GDM1 (cell line): Measurements from ENCODE around the gene NRXN3.

ENCODE experiments used
- DNase-seq: peaks from one replicate; lab custom pipeline; 2025; lab: John Stamatoyannopoulos, UW

The NRXN3 gene

DNA sequence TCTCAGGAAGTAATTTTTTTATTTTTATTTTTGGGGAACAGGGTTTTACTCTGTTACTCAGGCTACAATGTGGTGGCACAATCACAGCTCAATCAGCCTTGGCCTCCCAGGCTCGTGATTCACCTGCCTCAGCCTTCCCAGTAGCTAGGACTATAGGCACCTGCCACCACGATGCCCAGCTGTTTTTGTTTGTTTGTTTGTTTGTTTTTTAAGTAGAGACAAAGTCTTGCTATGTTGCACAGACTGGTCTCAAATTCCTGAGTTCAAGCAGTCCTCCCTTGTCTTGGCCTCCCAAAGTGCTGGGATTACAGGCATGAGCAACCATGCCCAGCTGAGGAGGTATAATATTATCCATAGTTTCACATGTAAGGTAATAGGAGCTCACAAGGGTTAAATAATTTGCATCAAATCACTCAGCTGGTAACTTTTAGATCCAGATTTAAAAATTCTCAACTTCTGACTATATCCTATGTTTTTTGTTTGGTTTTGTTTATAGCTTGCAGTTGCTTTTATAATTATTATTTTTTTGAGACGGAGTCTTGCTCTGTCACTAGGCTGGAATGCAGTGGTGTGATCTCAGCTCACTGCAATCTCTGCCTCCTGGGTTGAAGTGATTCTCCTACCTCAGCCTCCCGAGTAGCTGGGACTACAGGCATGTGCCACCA is 1411.9 kb downstream of the NRXN3 start:
- DNase-seq: no peak

DNA sequence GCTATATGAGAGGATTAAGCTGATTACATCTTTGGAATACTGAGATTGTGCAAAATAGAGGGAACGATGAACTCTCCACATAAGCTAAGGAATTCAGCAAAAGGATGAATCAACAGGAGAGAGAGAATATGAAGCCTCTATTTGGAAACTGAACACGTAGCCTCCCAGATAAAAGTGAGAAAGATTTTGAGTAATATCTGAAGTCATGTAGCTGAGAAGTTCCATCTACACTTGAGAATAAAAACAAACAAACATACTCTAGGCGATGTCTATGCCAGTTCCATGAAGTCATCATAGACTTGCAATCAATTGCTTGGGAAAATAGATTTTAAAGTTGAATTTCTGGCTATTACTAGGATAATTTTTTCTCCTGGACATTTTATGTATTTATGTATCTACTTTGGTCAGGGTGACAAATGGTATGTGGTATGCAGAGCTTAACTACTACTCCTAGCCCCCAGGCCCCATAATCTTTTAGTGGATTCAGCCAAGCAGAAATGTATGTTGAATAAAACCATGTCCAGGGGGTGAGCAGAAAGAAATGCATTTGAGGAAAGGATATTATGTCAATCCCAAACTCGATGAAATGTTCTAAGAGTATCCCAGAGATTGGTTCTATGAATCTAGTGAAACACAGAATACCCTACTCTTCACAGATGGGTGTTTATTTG is 1413.7 kb downstream of the NRXN3 start:
- DNase-seq: no peak

DNA sequence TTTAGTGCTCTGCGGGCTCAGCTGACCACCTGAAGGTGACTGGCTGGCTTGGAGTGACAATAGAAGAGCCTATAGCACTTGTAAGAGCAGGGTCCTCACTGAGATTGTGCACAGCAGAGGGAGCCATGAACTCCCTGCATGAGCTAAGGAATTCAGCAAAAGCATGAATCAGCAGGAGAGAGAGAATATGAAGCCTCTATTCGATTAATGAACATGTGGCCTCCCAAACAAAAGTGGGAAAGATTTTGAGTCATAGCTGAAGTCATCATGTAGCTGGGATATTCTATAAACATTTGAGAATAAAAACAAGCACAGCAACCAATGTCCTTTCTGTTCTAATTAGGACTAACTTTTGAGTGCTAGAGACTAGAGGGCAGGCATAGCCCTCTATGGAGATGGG is 1414.5 kb downstream of the NRXN3 start:
- DNase-seq: no peak

DNA sequence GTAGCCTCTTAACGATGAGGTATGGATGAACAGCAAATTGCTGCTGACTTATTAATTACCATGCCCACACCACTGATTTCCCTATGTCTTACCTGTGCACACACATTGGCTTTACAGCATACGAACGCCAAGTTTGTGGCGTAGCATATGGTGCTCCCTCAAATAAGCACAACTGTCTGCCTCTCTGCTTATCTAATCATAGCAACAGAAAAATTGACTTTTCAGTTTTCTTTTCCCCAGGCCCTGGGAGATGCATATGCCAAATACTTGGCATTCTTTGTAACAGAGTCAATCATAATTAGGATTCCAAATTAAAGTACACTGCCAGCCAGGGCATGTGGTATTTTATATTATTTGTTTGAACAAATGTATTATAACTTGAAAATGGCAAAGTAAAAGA is 1415.7 kb downstream of the NRXN3 start:
- DNase-seq: no peak

DNA sequence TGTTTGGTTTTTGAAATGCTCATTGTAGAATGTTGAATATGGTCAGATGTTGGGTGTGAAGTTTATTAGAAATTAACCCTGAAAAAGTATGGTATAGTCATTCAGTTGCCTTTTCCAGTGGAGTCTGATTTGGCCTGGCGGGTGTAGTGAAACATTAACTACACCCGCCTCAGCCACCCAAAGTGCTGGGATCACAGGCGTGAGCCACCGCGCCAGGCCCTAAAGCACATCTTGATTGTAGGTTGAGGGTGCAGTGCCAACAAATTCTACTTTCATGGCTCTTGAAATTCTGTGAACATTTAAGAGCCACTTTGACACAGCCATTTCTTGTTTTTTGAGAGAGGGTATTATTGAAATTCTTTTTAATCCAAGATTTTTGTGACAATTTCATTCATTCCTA is 1416.2 kb downstream of the NRXN3 start:
- DNase-seq: no peak

DNA sequence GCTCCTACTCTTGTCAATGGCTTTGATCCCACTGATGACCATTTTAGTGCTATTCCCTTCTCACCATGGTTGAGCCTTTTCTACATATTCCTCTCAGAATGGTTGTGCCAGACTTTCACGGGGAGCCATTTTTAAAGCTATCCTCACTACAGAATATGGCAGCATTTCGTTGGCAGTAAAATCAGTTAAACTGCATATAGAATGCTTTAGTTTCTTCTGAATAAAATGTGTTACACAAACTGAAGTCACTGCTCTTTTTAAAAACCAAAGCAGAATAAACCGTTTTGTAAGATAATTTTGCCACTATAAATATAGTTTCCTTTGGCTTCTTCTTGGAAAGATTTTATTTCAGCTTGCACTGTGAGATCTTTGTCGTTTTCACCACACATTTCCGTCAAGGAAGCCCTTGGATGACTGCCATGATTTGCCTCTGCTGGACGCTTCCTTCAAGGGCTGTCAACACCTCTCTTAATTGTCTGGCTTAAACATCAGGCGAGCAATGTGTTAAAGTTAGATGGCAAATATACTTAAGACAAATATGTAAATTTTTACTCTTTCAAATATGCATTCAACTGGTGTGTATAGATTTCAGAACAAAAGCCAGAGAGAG is 1416.9 kb downstream of the NRXN3 start:
- DNase-seq: no peak

DNA sequence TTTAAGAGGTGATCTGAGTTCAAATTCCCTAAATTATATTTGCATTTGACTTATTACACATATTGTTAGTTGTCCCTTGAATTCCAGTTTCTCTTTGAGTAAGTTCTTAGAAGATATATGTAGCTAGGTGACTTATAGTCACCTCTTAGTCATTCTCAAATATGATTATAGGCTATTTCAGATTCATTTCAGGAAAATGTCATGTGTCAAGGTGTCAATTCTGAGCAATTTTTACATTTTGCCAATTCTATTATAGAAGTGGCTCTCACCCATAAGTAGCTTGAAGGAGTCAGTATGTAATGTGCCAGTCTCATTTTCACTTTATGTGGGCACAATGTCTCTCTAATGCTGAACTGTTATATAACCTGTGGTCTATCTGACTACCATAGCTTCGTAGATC is 1417.7 kb downstream of the NRXN3 start:
- no peak for DNase-seq

DNA sequence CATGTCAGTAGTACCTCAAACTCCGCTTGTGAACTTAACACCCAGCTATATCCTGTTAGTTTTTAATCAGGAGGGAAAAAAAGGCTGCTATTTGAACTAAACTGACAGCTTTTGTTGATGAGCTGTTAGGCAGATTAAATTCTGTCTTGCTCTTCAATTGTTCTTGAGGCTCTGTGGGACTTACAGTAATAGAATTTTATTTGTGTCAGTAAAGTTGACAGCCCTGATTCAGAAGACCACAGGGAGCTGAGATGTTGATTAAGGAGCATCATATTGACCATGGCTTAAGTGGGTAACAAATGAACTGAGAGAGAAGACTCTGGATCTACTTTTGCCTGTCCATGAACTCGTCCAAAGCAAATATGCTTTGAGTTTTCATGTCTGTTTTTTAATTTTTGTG is 1418.2 kb downstream of the NRXN3 start:
- DNase-seq: no peak

DNA sequence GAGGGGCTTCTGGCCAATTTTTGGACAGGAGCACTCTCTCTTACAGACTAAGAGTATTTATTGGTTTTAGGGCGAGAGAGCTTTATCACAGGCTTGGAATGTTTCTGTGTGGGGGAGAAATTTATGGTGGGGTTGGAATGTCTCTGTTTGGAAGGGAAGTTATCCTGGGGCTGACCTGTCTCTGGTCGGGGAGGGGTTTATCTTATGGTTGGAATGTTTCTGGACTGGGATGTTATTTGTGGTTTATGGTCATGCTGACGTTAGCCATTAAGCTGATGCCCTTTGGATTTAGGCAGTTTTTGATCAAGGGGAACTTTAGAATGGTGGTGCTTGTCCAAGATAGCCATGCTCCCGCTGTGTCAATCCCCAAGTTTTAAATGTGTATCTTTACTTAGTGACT is 1426.4 kb downstream of the NRXN3 start:
- no peak for DNase-seq

DNA sequence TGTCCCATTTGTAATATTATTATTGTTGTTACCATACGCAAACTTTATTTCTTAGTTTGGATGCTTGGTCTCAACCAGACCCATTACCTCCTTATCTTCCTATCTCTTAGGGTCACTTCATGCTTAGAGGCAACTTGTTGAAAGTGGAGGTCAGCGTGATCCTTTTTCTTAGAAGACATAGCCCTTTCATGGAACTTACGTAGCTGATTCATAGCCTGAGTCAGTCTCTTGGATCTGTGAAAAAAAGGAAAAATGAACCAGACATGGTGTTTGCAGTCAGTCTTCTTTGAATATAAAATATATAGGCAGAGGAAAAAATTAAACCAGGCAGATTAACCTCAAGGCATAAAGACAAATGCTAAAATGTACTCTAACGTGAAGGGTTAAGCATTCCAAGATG is 1427.4 kb downstream of the NRXN3 start:
- no peak for DNase-seq

DNA sequence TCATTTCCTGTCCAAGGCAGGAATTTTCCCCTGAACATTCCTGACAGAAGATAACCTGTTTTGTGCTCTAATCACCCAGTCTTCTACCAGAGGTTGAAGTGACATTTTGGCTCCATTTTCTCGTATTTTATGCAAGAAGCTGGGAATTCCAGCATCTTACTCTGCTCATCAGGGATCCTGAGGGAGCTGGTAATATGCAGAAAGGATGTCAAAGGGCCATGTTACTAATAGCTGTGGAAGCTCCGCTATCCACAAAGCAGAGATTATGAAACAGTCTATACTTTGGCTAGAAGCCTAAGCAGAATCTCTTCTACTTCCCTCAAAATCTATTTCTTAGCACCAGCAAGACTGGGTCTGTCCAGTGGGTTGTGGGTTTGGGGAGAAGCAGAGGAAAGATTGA is 1428.2 kb downstream of the NRXN3 start:
- DNase-seq: no peak

DNA sequence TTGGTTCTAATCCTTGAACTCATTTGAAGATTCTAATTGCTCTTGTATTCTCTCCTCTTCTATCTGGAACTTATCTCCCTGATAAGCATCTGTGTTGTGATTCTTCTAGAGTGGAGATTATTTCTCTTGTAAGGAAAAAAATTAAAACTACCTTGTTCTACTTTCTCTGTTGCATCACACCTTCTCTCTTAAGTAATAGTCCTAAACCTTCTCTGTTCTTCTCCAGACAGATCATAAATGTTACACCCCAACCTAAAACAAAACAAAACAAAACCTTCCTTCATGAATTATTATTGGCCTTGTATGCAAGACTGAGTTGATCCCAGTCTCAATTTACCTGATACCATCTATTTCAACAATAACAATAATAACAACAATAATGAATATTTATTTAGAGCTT is 1429.1 kb downstream of the NRXN3 start:
- no peak for DNase-seq

DNA sequence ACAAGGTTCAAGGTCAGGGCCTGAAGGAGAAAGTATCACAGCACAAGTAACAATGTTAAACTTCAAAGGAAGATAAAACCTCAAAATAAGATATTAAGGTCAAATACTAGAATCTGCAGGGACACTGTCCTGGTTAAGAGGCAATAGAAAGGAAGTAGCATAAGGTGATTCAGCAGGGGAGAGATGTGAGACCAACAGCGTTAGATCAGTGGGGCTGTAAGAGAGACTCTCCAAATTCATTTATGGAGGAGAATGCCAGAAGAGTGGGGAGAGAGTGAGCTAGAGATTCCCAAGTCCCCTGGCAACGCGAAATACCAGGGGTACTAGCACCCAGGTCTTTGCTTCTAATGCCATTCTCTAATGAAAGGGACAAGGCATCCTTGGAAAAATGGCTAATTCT is 1430.2 kb downstream of the NRXN3 start:
- no peak for DNase-seq

DNA sequence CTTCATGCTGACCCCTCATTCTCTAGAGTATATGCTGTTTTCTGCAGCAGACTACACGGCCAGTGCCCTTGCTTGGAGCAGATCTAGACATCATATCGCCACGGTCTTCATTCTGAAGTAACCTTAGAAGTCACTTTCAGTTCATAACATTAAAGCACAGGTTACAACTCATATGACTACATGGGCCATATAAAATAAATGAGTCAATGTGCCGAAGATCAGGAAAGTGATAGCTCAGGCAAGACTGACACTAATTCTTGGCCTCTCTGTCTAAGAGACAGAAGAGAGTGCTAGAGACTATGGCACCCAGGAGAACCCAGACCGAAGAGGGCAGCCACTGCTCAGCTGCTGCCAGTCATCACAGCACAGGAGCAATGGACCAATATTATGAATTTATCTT is 1431.4 kb downstream of the NRXN3 start:
- no peak for DNase-seq

DNA sequence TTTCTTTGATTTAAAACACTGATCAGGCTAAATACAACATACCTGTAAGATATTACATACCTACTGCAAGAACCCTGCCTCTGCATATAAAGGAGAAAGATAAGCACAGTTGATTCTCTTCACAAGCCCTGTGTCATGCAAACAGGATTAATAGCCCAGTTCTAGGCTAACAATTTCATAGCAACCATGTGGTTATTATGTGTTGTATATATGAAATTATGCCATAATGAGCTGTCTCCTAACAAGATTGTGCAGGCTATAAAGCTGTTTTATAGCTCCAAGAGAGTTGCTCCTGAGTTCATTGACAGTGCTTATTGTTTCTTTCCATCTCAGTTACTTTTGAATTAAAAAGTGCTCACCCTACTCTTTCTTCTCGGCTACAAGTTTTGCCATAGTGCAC is 1431.9 kb downstream of the NRXN3 start:
- DNase-seq: no peak

DNA sequence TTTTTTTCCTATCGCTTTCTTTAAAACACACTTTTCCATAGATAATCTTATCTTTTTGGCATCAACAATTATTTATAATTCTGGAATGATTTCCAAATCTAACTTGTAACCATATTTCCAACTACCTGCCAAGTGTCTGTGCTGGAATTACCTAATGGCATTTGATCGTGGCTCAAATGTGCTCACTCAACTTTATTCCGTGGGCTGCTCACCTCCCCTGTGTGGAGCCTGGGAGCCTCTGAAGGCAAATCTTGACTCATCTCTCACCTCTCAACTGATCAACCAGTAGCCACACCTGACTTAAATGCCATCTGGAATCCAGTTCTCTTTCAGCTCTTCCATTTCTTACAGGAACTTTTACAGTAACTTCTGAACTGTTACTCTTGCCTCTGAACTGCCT is 1432.6 kb downstream of the NRXN3 start:
- DNase-seq: no peak

DNA sequence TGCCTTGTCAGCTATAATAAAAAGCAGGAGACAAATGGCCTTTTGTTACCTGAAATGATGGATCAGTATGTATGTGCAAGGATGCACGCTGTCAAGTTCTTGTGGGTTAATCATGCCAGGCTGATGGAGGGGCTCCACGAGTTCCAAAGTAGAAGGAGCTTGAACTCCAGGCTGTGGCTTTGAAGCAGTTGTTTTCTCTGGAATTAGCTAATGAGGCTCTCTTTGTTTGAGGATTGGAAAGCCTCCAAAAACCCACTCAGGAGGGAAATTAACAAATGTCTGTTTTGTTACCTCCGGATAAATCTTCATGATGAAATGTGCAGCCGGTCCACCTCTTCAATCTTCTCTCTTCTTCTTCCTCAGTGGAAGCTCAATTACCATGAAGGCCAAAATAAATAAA is 1435.7 kb downstream of the NRXN3 start:
- no peak for DNase-seq

DNA sequence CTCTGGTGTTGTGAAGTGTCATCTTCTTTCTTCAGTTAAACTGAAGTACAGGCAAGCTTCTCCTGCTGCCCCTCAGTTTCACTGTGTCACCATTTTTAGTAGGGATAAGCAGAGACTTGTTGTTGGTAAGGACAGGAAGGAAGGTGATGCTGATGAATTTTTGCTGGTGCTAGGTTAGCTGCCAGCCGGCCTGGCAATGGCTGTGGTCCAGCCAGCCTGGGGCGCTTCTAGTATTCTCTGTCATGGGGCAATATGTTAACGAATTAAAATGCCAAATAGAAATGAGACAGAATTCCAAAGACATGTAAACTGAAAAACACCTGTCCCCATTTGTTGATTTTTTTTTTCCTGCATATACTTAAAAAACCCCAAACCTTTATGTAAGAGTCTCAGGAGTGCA is 1438.3 kb downstream of the NRXN3 start:
- no peak for DNase-seq

DNA sequence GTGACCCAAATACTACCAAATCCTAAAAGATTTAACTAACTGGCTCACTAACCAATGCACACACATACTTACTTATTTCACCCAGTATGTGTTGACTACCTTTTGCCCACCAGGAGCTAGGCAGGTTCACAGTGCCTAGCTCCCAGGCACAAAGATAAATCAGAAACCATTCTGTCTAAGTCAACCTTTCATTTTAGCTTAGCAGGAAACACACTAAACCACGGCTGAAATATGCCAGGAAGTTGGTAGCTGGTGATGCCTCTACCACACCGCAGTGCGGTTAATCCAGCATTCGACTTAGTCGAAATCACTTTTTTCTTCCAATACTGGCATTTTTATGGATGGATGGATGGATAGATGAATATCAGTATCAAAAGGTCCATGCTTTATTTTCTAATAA is 1443.5 kb downstream of the NRXN3 start:
- no peak for DNase-seq

DNA sequence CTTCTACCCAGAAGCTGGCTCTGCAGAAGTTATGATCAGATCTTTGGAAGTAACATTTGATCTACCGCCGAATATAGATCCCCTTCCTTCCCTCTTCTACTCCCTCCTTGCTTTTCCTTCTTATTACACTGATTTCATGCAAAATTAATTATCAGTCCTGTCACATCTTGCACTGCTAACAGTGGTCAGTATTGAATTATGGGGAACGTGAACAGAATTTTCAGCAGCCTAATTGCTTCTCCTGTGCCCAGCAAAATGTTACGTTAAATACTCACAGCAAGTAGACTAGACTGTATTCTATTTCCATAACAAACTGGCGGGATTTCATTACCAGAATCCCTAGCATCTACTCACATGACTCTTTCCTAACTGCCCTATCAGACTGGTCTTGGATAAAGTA is 1444.3 kb downstream of the NRXN3 start:
- DNase-seq: no peak

DNA sequence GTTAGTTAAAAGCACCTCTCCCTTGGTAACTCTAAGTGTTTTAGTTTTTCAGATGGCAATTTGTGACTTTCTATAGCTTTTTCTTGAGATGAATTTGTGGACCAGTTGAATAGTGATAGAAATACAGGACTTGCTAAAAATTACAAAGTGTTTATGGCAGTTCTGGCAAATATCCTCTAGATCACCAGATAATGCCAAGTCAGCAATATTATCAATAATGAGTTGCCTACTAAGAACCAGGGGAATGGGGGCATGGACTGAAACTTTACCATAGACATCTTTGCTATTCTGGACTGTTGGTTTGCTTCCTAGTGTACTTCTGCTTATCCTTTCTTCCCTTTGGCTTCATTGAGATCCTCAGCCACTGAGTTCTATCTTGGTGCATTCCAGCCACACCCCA is 1456.9 kb downstream of the NRXN3 start:
- no peak for DNase-seq

DNA sequence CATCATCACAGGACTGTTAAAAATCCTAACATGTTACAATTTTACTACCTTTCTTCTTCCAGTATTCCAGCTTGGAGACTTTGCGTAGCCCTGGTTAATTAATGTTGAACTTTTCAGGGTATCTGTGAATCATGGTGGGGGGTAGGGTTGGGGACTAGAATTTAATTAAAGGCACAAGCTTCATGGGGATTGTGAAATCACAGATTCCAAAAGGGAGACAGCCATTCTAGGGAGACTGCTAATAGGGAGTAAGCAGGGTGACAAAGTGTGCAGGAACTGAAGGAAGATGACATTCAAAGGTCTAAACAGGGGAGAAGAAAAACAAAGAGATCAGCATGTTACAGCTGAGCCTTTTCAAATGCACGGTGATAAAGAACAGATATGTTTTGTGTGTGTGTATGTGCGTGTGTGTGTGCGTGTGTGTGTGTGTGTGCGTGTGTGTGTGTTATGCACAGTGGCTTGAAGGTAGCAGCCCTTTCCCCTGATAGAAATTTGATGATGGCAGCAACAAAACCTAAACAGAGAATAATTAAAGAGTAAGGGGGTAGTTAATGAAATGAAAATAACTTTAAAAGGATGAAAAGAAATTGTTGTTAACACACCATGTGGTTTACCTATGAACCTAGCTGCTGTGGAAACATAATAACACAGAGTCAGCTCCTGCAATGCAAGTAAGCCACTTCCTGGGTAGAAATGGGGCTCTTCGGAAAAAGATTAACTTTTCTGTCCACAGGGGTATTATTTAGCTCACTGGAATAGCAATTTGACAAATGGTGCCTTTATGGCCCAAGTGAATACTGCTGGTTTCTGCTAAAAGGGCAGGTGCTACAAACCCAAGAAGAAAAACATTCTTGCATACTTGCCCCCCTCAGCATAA is 1459.5 kb downstream of the NRXN3 start:
- no peak for DNase-seq
